GM12891 (cell line): Measurements from ENCODE around the gene KIF25.

Experiments used
- PAX5 ChIP-seq: IDR thresholded peaks from 2 replicates; pipeline ENCODE4 v1.6.1; 2011; ENCODE audit warnings: low read length, moderate library complexity, mild to moderate bottlenecking; ENCODE audit not compliant: insufficient read depth, severe bottlenecking
- POLR2A ChIP-seq: IDR thresholded peaks from 2 replicates; pipeline ENCODE4 v1.6.1; 2011; ENCODE audit warnings: low read depth, low read length, control low read depth
- TAF1 ChIP-seq: IDR thresholded peaks from 2 replicates; pipeline ENCODE4 v1.6.1; 2011; ENCODE audit warnings: low read depth, low read length, control low read depth

GRCh38 chr6:168034537-168034936, 37.1 kb downstream of the KIF25 start:
- no peak for TF ChIP-seq TAF1
- TF ChIP-seq POLR2A = no peak
- no peak for TF ChIP-seq PAX5
